ENCODE results near the gene ARAP2.

Gene ARAP2

GRCh38 chr4:36056136-36056535 is 188.2 kb downstream of the ARAP2 start:
- no peak for DNase-seq (ENCODE audit: low read depth)
- no peak overlapping the region for H3K4me3 ChIP-seq (replicated peaks; ENCODE audit: low read depth, low read length)
- no peak for TF ChIP-seq CTCF (IDR thresholded peaks at IDR 0.05; ENCODE audit: low read length, missing control alignments)

- no peak for TF ChIP-seq CTCF (IDR thresholded peaks at IDR 0.05; ENCODE audit: low read length, missing control alignments)
- H3K4me3 ChIP-seq (replicated peaks; ENCODE audit: low read depth, low read length): no peak overlapping the region
- no peak for DNase-seq (ENCODE audit: low read depth)
Measured at GRCh38 chr4:36054694-36055422, 189.5 kb downstream of the ARAP2 start.

- peak; percentile 6 for DNase-seq (ENCODE audit: low read depth)
- no peak overlapping the region for H3K4me3 ChIP-seq (replicated peaks; ENCODE audit: low read depth, low read length)
- TF ChIP-seq CTCF (IDR thresholded peaks at IDR 0.05; ENCODE audit: low read length, missing control alignments): no peak
Measured at GRCh38 chr4:36053930-36054329, 190.4 kb downstream of the ARAP2 start.

GRCh38 chr4:36051634-36052033 is 192.7 kb downstream of the ARAP2 start:
- no peak overlapping the region for H3K4me3 ChIP-seq (replicated peaks; ENCODE audit: low read depth, low read length)
- no peak for TF ChIP-seq CTCF (IDR thresholded peaks at IDR 0.05; ENCODE audit: low read length, missing control alignments)
- DNase-seq (ENCODE audit: low read depth): no peak

- H3K4me3 ChIP-seq (replicated peaks; ENCODE audit: low read depth, low read length): no peak overlapping the region
- DNase-seq (ENCODE audit: low read depth): no peak
- no peak for TF ChIP-seq CTCF (IDR thresholded peaks at IDR 0.05; ENCODE audit: low read length, missing control alignments)
Measured at GRCh38 chr4:36046026-36046425, 198.3 kb downstream of the ARAP2 start.

- H3K4me3 ChIP-seq (replicated peaks; ENCODE audit: low read depth, low read length): no peak overlapping the region
- no peak for DNase-seq (ENCODE audit: low read depth)
- TF ChIP-seq CTCF (IDR thresholded peaks at IDR 0.05; ENCODE audit: low read length, missing control alignments): no peak
Measured at GRCh38 chr4:36043901-36044300, 200.4 kb downstream of the ARAP2 start.

GRCh38 chr4:36043241-36043640 is 201.1 kb downstream of the ARAP2 start:
- no peak for TF ChIP-seq CTCF (IDR thresholded peaks at IDR 0.05; ENCODE audit: low read length, missing control alignments)
- DNase-seq (ENCODE audit: low read depth): no peak
- H3K4me3 ChIP-seq (replicated peaks; ENCODE audit: low read depth, low read length): no peak overlapping the region
